RWPE1 (cell line): Measurements from ENCODE around the gene APBA2.

Experiments used
- CTCF ChIA-PET: fragments of 350-600 bp; sonication (Branson Sonifier 250); formaldehyde crosslinking; extraction: SDS; loops from one replicate; lab custom pipeline; 2021; lab: Yijun Ruan, JAX
- POLR2A ChIA-PET: fragments of 400-600 bp; formaldehyde crosslinking; extraction: SDS; loops from one replicate; lab custom pipeline; 2020; ENCODE audit warnings: antibody characterized with exemption; ENCODE audit not compliant: low non-redundant PET; lab: Yijun Ruan, JAX
- DNase-seq: peaks from one replicate; pipeline ENCODE4 v3.0.0; 2012; ENCODE audit warnings: low spot score
- H3K27ac ChIP-seq: fragments of 450-650 bp; 2 replicates; pipeline ENCODE4 v1.5.1; 2017
- CTCF ChIP-seq: fragments of 450-650 bp; conservative IDR thresholded peaks from 2 replicates; pipeline ENCODE4 v1.5.1; 2017; ENCODE audit warnings: low read depth, mild to moderate bottlenecking

APBA2 gene

DNA sequence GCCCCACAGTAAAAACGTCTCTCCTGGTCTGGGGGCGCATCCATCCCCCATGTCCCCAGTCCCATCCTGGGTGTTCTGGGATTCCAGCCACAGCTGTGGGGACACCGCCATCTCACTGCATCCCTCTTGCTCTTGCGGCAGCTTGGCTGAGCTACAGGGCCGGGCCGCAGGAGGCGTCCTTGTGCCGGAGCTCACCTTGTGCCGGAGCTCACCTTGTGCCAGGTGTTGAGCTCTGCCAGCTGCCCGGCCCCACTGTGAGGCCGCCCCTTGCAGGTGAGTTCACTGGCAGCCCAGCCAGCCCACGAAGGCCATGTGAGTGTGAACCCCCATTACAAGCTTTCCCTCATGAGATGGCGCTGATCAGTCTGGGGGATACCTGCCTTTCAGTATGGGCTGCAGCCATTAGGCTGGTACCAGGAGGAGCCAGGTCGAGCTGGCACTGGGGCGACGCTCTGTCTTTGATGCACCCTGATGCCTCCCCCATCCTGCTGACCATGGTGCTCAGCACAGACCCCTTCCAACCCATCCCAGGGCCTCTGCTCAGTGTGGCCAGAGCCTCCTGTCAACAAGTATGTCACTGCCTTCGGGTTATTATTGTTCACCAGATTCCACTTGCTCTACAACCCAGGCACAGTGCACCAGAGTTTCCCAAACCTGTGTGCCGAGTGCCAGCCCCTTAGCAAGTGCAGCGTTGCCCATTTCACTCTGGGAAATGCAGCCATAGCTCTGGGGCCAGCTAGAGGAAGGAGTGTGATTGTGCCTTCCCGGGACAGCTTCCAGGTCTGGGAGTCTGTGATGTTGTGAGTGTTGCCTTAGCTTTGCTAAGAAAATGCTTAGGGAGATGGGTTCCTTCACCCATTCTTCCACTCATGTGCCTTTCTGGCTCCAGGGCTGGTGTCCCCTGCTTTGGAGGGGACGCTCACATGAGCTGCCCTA lies 105.7 kb downstream of the APBA2 start:
- ChIA-PET CTCF (no interaction called here), POLR2A (no interaction called here)
- TF ChIP-seq CTCF = no peak
- no peak for DNase-seq
- no peak overlapping the region for H3K27ac ChIP-seq

DNA sequence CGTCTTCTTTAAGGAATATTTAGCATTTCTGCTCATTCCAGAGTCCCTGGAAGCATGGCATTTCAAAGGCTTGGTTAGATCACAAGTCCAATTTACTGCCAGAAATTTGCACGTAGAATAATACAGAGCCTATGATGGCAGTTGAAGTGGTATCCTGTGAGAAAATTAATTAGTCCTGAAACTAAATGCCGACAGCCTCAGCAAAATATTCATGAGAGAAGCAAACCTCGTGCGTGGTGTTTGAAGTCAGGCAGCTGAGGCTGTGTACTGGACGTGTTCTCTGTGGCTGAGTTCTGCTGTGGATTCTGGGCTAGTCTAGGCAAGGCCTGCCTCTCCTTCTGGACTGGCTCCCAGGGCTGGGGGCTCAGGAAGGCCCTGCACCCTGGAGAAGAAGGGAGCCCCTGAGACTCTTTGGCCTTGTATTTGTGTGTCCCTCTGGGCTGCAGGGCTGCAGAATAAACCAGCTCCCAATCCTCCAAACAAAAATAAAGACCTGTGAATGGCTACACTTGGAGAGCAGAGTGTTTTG lies 106.6 kb downstream of the APBA2 start:
- DNase-seq = no peak
- ChIA-PET CTCF (no interaction called here), POLR2A (no interaction called here)
- no peak for TF ChIP-seq CTCF
- no peak overlapping the region for H3K27ac ChIP-seq

GRCh38 chr15:28993051-28993719 lies 107.4 kb downstream of the APBA2 start:
- no peak overlapping the region for H3K27ac ChIP-seq
- no peak for DNase-seq
- CTCF ChIA-PET = interaction anchor here (0.5 to 0.6 kb wide), 2 partner anchors 11 to 117 kb away, joined by 3 to 4 read pairs; no protein-coding TSS in a partner anchor
- POLR2A ChIA-PET = no interaction called here
- no peak for TF ChIP-seq CTCF

- no peak for TF ChIP-seq CTCF
- no peak overlapping the region for H3K27ac ChIP-seq
- ChIA-PET POLR2A (no interaction called here), CTCF (interaction anchor here (0.6 kb wide), 1 partner anchor 118 kb away, joined by 3 read pairs; no protein-coding TSS in a partner anchor)
- no peak for DNase-seq
These were observed 107.9 kb downstream of the APBA2 start for GRCh38 chr15:28993720-28994053.

DNA sequence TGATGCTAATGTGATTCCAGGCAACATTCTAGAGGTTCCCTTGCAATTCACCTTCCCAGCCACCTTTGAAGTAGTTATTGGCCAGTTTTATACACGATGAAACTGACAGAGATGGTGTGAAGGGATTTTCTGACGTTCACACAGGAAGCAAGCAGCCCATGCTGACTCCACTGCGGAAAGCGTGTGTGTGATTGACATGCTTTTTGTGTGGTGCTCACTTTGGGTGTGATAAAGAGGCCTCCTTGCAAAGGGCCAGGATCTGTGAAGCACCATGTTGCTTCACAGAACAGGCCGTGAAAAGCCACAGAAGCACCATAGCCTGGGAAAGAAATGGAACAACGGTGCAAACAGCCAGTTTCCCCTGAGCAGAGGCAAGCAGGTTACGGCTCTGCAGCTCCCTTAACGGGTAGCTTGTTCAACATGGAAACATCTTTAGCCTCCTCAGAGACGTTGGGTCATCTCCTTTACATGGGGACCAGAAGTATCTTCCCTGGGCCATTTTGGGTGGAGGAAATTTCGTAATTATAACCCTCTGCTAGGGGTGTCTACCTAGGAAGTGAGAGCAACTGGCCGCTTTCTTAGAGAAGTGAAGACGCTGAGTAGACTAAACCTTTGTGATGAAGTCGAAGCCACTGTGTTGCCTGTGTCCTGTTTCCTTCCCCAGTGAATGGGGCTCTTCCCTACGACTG lies 108.5 kb downstream of the APBA2 start:
- H3K27ac ChIP-seq = no peak overlapping the region
- ChIA-PET CTCF (interaction anchor here (0.6 kb wide), 1 partner anchor 118 kb away, joined by 3 read pairs; no protein-coding TSS in a partner anchor), POLR2A (no interaction called here)
- no peak for TF ChIP-seq CTCF
- no peak for DNase-seq
